Activated CD4-positive, alpha-beta T cell treated with anti-CD3 and anti-CD28 coated beads, Interleukin-2, amount 10 ng/mL, durations not matched to agents 24 days and 14 days (primary cell): Measurements from ENCODE around the gene CHRNA4. TPM values are rescaled to one million over a fixed set of nuclear protein-coding genes. Genes with fewer than 3 reads are reported as not detected.
"Not testable (repeated sequence)": the region's sequence is repeated elsewhere in the genome, so short reads cannot be mapped to it uniquely, and the experiment has no call there.

ENCODE experiments used
- DNase-seq: peaks from one replicate; pipeline ENCODE4 v3.0.0; 2022
- H3K27ac Mint-ChIP-seq: one replicate; pipeline ENCODE4 v1.8.0; 2022; ENCODE audit warnings: mild to moderate bottlenecking, mixed read lengths
- H3K27me3 Mint-ChIP-seq: one replicate; pipeline ENCODE4 v1.8.0; 2022; ENCODE audit warnings: mixed read lengths
- H3K36me3 Mint-ChIP-seq: one replicate; pipeline ENCODE4 v1.8.0; 2022; ENCODE audit warnings: low read depth, mild to moderate bottlenecking, mixed read lengths
- H3K4me1 Mint-ChIP-seq: one replicate; pipeline ENCODE4 v1.8.0; 2021; ENCODE audit warnings: mixed read lengths
- H3K4me3 Mint-ChIP-seq: one replicate; pipeline ENCODE4 v1.8.0; 2022; ENCODE audit warnings: mild to moderate bottlenecking, moderate library complexity, mixed read lengths
- H3K9me3 Mint-ChIP-seq: one replicate; pipeline ENCODE4 v1.8.0; 2021; ENCODE audit warnings: mixed read lengths
- intact Hi-C: fragments of 100-400 bp; cut with micrococcal nuclease; formaldehyde crosslinking; loops from one replicate; pipeline ENCODE4 v1.15.1; 2023
- total RNA-seq: library from RNA; stranded (reverse); gene quantifications from 2 replicates; pipeline ENCODE4 v1.2.3, GENCODE V29; 2022

Gene CHRNA4
- total RNA-seq, 1 donor from 2014 or later, result not detected

GRCh38 chr20:63347950-63348827 lies 13.0 kb downstream of the CHRNA4 start:
- no peaks in the 10 kb centered on the region for H3K4me1 Mint-ChIP-seq
- H3K27ac Mint-ChIP-seq, result no peak overlapping the region
- intact Hi-C loops, result no loop called here
- H3K4me3 Mint-ChIP-seq, result no peak overlapping the region
- no peaks in the 10 kb centered on the region for H3K27me3 Mint-ChIP-seq
- no peak for DNase-seq
- H3K36me3 Mint-ChIP-seq, result peaks cover 3% of the 10 kb centered on the region
- peaks cover 4% of the 10 kb centered on the region for H3K9me3 Mint-ChIP-seq

- Mint-ChIP-seq H3K4me3 (no peak overlapping the region), H3K27me3 (no peaks in the 10 kb centered on the region), H3K36me3 (peaks cover 3% of the 10 kb centered on the region), H3K4me1 (no peaks in the 10 kb centered on the region), H3K9me3 (peaks cover 4% of the 10 kb centered on the region), H3K27ac (no peak overlapping the region)
- no peak for DNase-seq
- intact Hi-C loops, result no loop called here
Measured at GRCh38 chr20:63347081-63347741, 13.9 kb downstream of the CHRNA4 start.

GRCh38 chr20:63346131-63347080 lies 14.7 kb downstream of the CHRNA4 start:
- intact Hi-C loops, result no loop called here
- peaks cover 3% of the 10 kb centered on the region for H3K36me3 Mint-ChIP-seq
- H3K27me3 Mint-ChIP-seq, result no peaks in the 10 kb centered on the region
- H3K4me1 Mint-ChIP-seq, result no peaks in the 10 kb centered on the region
- no peak overlapping the region for H3K4me3 Mint-ChIP-seq
- peaks cover 4% of the 10 kb centered on the region for H3K9me3 Mint-ChIP-seq
- H3K27ac Mint-ChIP-seq, result no peak overlapping the region
- DNase-seq, result no peak

- H3K36me3 Mint-ChIP-seq, result peaks cover 3% of the 10 kb centered on the region
- intact Hi-C loops, result no loop called here
- no peak for DNase-seq
Measured at GRCh38 chr20:63345328-63346100, 15.6 kb downstream of the CHRNA4 start.

GRCh38 chr20:63344616-63345327 lies 16.4 kb downstream of the CHRNA4 start:
- Mint-ChIP-seq H3K27me3 (no peaks in the 10 kb centered on the region), H3K9me3 (no peaks in the 10 kb centered on the region), H3K4me1 (no peaks in the 10 kb centered on the region), H3K27ac (no peak overlapping the region), H3K36me3 (no peaks in the 10 kb centered on the region), H3K4me3 (no peak overlapping the region)
- DNase-seq, result no peak
- intact Hi-C loops, result no loop called here

More at GRCh38 chr20:63345328-63346100, 15.6 kb downstream of the CHRNA4 start:
- Mint-ChIP-seq H3K27me3 (no peaks in the 10 kb centered on the region), H3K27ac (no peak overlapping the region), H3K9me3 (peaks cover 4% of the 10 kb centered on the region), H3K4me3 (no peak overlapping the region), H3K4me1 (no peaks in the 10 kb centered on the region)

GRCh38 chr20:63343460-63344445 lies 17.4 kb downstream of the CHRNA4 start:
- H3K4me1 Mint-ChIP-seq, result no peaks in the 10 kb centered on the region
- H3K4me3 Mint-ChIP-seq, result no peak overlapping the region
- no peaks in the 10 kb centered on the region for H3K27me3 Mint-ChIP-seq
- H3K9me3 Mint-ChIP-seq, result no peaks in the 10 kb centered on the region
- H3K36me3 Mint-ChIP-seq, result no peaks in the 10 kb centered on the region
- DNase-seq, result no peak
- intact Hi-C loops, result no loop called here
- no peak overlapping the region for H3K27ac Mint-ChIP-seq

- H3K27me3 Mint-ChIP-seq, result peaks cover 5% of the 10 kb centered on the region
- H3K4me3 Mint-ChIP-seq, result no peak overlapping the region
- no peak for DNase-seq
- no peaks in the 10 kb centered on the region for H3K4me1 Mint-ChIP-seq
- intact Hi-C loops, result no loop called here
- H3K9me3 Mint-ChIP-seq, result no peaks in the 10 kb centered on the region
- H3K27ac Mint-ChIP-seq, result no peak overlapping the region
- H3K36me3 Mint-ChIP-seq, result no peaks in the 10 kb centered on the region
Measured at GRCh38 chr20:63342561-63343459, 18.3 kb downstream of the CHRNA4 start.

- H3K9me3 Mint-ChIP-seq, H3K27me3 Mint-ChIP-seq, H3K4me1 Mint-ChIP-seq, H3K36me3 Mint-ChIP-seq, H3K27ac Mint-ChIP-seq, intact Hi-C loops, DNase-seq, H3K4me3 Mint-ChIP-seq: not testable (repeated sequence)
Measured at GRCh38 chr20:63340158-63340688, 20.9 kb downstream of the CHRNA4 start.

- H3K4me1 Mint-ChIP-seq, H3K27me3 Mint-ChIP-seq, H3K36me3 Mint-ChIP-seq, intact Hi-C loops, H3K9me3 Mint-ChIP-seq, H3K27ac Mint-ChIP-seq, DNase-seq, H3K4me3 Mint-ChIP-seq: not testable (repeated sequence)
Measured at GRCh38 chr20:63339154-63340094, 21.7 kb downstream of the CHRNA4 start.

GRCh38 chr20:63337786-63338420 lies 23.2 kb downstream of the CHRNA4 start:
- peaks cover 8% of the 10 kb centered on the region for H3K27me3 Mint-ChIP-seq
- no peak overlapping the region for H3K4me3 Mint-ChIP-seq
- DNase-seq, result no peak
- H3K36me3 Mint-ChIP-seq, result no peaks in the 10 kb centered on the region
- no peak overlapping the region for H3K27ac Mint-ChIP-seq
- intact Hi-C loops, result no loop called here
- no peaks in the 10 kb centered on the region for H3K9me3 Mint-ChIP-seq
- no peaks in the 10 kb centered on the region for H3K4me1 Mint-ChIP-seq
